Heart right ventricle (tissue), 16 donors: ENCODE measurements around the gene SLMAP. TPM values are rescaled to one million over a fixed set of nuclear protein-coding genes. Genes with fewer than 3 reads are reported as not detected.
A peak's percentile ranks its signal among the peaks of the same experiment; 100 is the strongest.

Experiments used
- ATAC-seq, 8 donors: fragments of 200-7000 bp; cut with Tn5 transposase; one replicate each; pipeline ENCODE4 v1.9.1; 2020; ENCODE audit warnings: mild to moderate bottlenecking in 8 of 8, moderate library complexity in 8 of 8, moderate number of reproducible peaks in 1 of 8
- DNase-seq, 2 donors: peaks; one replicate each; pipeline ENCODE4 v3.0.0-alpha.2; 2020
- H3K27ac ChIP-seq, 10 donors: fragments of 200-600 bp; sonication (generic) in 2 of 10; one replicate each; pipeline versions ENCODE4 v1.5.0 to v1.8.0; 2020 to 2022; ENCODE audit warnings: mild to moderate bottlenecking in 3 of 10
- H3K27me3 ChIP-seq, 7 donors: fragments of 200-600 bp; one replicate each; pipeline ENCODE4 v1.8.0; 2021 to 2022; ENCODE audit warnings: mild to moderate bottlenecking in 2 of 7
- H3K36me3 ChIP-seq, 9 donors: fragments of 200-600 bp; sonication (generic) in 1 of 9; one replicate each; pipeline versions ENCODE4 v1.5.0 to v1.8.0; 2020 to 2022; ENCODE audit warnings: mild to moderate bottlenecking in 2 of 9
- H3K4me1 ChIP-seq, 9 donors: fragments of 200-600 bp; sonication (generic) in 1 of 9; one replicate each; pipeline versions ENCODE4 v1.5.0 to v1.8.0; 2020 to 2022; ENCODE audit warnings: mild to moderate bottlenecking in 4 of 9
- H3K4me3 ChIP-seq, 10 donors: fragments of 200-600 bp; sonication (generic) in 2 of 10; one replicate each; pipeline versions ENCODE4 v1.5.0 to v1.8.0; 2020 to 2022; ENCODE audit warnings: mild to moderate bottlenecking in 7 of 10, moderate library complexity in 2 of 10
- H3K9me3 ChIP-seq, 11 donors: fragments of 200-600 bp in 10 of 11; sonication (generic) in 2 of 11; one replicate each; pipeline versions ENCODE4 v1.5.0 to v1.8.0; 2013 to 2022; ENCODE audit warnings: mild to moderate bottlenecking in 2 of 11, control low read depth in 1 of 11, moderate library complexity in 1 of 11
- CTCF ChIP-seq, 9 donors: fragments of 200-600 bp; sonication (generic) in 2 of 9; IDR thresholded peaks; one replicate each; pipeline versions ENCODE4 v1.5.0 to v1.8.0; 2021 to 2022; ENCODE audit warnings: antibody characterized with exemption in 9 of 9, mild to moderate bottlenecking in 5 of 9, moderate library complexity in 1 of 9
- WGBS, 2 donors: extraction: QIAGEN DNeasy Blood & Tissue Kit; methylation state at CpG; one replicate each; pipeline ENCODE4 v1.1.7; 2013; ENCODE audit warnings: inconsistent platforms in 1 of 2; 5-methylcytosine and 5-hydroxymethylcytosine counted together
- intact Hi-C, 10 donors: fragments of 100-400 bp; cut with DNase I; formaldehyde crosslinking; loops; one replicate each; pipeline versions ENCODE4 v1.11.1 to v1.14.2; 2022
- polyA plus RNA-seq, 2 donors: library from polyadenylated mRNA; stranded (reverse); fragments of 200-250 nt; gene quantifications; one replicate each; pipeline ENCODE4 v1.2.3, GENCODE V29; 2013
- total RNA-seq, 10 donors: library from RNA; stranded (reverse); fragmentation: NEBNext Ultra II Directional in 3 of 10; extraction: Animal tissue kit (Norgen Biotek cat#: 25700) in 3 of 10; gene quantifications; one replicate each; pipeline versions ENCODE4 v1.2.1 to v1.2.4, GENCODE V29; 2021 to 2023
- donor health status: Arrhythmogenic right ventricular cardiomyopathy.
- donor health status: ischemic (EF 13 %, LVEDD 7.1; RV severe dilation, severe dysfunction).
- donor health status: healthy with polysubstance abuse.
- donor health status: DM: no; HTN: yes; CAD: no.
- donor health status: DM: no; HTN: no; CAD: no.
- donor health status: ischemic (EF 25% LVEDD 6.9; RV normal size, moderate dysfunction).
- donor health status: ischemic (EF 25% LVEDD 5.7; RV mildly dilated, moderate dysfunction).
- donor health status: healthy.
- donor health status: DM: yes; HTN: yes; CAD: no.
- donor health status: Ischemic cardiomyopathy.
- donor health status: ischemic (EF 35%, LVEDD 5.7; RV mildly dilated, moderate dysfunction).
- donor health status: nonischemic (EF 11% LVEDD 7.7; RV severe dilation, severe dysfunction).
- donor health status: DM: yes; HTN: yes; CAD: no.
- donor health status: PGD.
- donor health status: ischemic (EF 29% LVEDD 5.4; RV normal size, mild dysfunction).
- donor health status: nonischemic (EF 23%, LVEDD 6.1; RV moderate dilation, normal function).

The SLMAP gene
- total and polyA plus RNA-seq, 12 donors = 65.8 to 724 (median 341) TPM

GRCh38 chr3:57903124-57903890 lies 147.2 kb downstream of the SLMAP start:
- no peak for TF ChIP-seq CTCF (IDR thresholded peaks at IDR 0.05)
- 70 to 77% methylated on average over 3 of the region's 3 CpGs for WGBS, 2 donors
- DNase-seq (no peak), ATAC-seq (peak in 2 of 8 donors; percentile 11 to 30)
- no peaks in the 10 kb centered on the region for H3K27me3 ChIP-seq
- peaks cover 0 to 46% (median 13%) of the 10 kb centered on the region in 9 donors for H3K4me1 ChIP-seq
- no peak overlapping the region for H3K4me3 ChIP-seq
- no peaks in the 10 kb centered on the region for H3K9me3 ChIP-seq
- intact Hi-C loops = no loop called here
- peaks cover 0 to 91% (median 13%) of the 10 kb centered on the region in 9 donors for H3K36me3 ChIP-seq
- peak overlapping the region in 1 of 10 donors; percentile 13 for H3K27ac ChIP-seq

GRCh38 chr3:57910990-57911389 lies 154.9 kb downstream of the SLMAP start:
- DNase-seq = no peak
- H3K27ac ChIP-seq = no peak overlapping the region

GRCh38 chr3:57911593-57911992 lies 155.5 kb downstream of the SLMAP start:
- H3K4me1 ChIP-seq = no peaks in the 10 kb centered on the region
- ATAC-seq (no peak), DNase-seq (no peak)
- no peak for TF ChIP-seq CTCF (IDR thresholded peaks at IDR 0.05)
- WGBS, 2 donors = 66 to 72% methylated on average over 2 of the region's 2 CpGs
- no peaks in the 10 kb centered on the region for H3K9me3 ChIP-seq
- H3K27me3 ChIP-seq = no peaks in the 10 kb centered on the region
- peaks cover 0 to 100% (median 61%) of the 10 kb centered on the region in 9 donors for H3K36me3 ChIP-seq
- H3K27ac ChIP-seq = no peak overlapping the region
- no peak overlapping the region for H3K4me3 ChIP-seq
- intact Hi-C loops = no loop called here

More at GRCh38 chr3:57910990-57911389, 154.9 kb downstream of the SLMAP start:
- intact Hi-C loops = no loop called here
- H3K27me3 ChIP-seq = no peaks in the 10 kb centered on the region
- no peaks in the 10 kb centered on the region for H3K4me1 ChIP-seq
- no peaks in the 10 kb centered on the region for H3K9me3 ChIP-seq
- H3K4me3 ChIP-seq = no peak overlapping the region
- ATAC-seq = no peak
- WGBS, 2 donors = 60 to 65% methylated on average over 2 of the region's 2 CpGs
- TF ChIP-seq CTCF (IDR thresholded peaks at IDR 0.05) = peak in 4 of 9 donors; percentile 37 to 51 (median 42)
- H3K36me3 ChIP-seq = peaks cover 0 to 94% (median 56%) of the 10 kb centered on the region in 9 donors

- TF ChIP-seq CTCF (IDR thresholded peaks at IDR 0.05) = no peak
- WGBS, 2 donors = 43 to 50% methylated on average over 1 of the region's 1 CpG
- H3K27me3 ChIP-seq = no peaks in the 10 kb centered on the region
- intact Hi-C loops = no loop called here
- no peaks in the 10 kb centered on the region for H3K9me3 ChIP-seq
- peaks cover 0 to 15% (median 4%) of the 10 kb centered on the region in 9 donors for H3K4me1 ChIP-seq
- H3K36me3 ChIP-seq = peaks cover 0 to 99% (median 71%) of the 10 kb centered on the region in 9 donors
- H3K4me3 ChIP-seq = no peak overlapping the region
- ATAC-seq (no peak), DNase-seq (no peak)
- no peak overlapping the region for H3K27ac ChIP-seq
These were observed 161.5 kb downstream of the SLMAP start for GRCh38 chr3:57917601-57918000.
